Kasumi-1 (cell line): ENCODE data around the gene ALDH3A1.

ENCODE experiments used
- DNase-seq, 2 experiments: peaks; one replicate each; lab custom pipeline; 2025; lab: John Stamatoyannopoulos, UW

Gene ALDH3A1

DNA sequence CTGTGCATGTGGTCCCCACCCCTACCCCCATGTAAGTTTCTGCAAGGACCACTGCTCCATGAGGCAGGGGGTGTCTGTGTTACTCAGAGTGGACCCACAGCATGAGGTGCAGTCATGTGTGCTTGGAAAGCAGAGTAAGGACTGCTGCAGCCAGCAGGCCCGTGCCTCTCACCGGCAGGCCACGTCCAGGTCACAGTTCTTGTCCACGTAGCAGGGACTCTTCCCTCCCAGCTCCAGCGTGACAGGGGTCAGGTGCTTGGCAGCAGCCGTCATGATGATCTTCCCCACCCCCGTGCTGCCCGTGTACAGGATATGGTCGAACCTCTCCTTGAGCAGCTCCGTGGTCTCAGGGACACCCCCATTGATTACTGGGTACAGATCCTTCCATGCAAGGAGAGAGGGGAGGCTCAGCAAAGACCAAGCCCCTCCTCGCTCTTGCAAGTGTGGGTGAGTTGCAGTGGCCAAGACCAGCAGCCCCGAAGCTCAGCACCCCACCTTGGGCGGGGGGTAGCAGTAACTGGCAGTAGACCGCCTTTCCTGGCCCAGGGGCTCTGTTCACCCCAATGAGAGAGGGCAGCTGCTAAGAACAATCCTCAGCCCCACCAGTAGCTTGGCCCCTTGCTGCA lies 6.2 kb downstream of the ALDH3A1 start:
- no peak for DNase-seq

DNA sequence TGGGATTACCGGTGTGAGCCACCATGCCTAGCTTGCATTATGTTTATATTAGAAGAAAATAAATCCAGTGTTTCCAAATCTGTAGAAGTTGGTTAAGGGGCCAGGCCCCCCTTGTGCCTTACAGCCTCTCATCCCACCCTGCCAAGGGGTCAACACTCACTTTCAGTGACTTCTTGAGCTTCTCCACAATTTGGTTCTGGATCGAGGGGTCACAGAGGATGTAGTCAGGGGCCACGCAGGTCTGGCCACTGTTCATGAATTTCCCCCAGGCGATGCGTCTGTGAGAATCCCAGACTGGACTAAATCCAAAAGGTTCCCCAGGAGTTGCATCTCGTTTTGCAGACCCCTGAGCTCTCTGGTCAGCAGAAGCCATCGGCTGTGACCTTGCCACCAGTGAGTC lies 7.2 kb downstream of the ALDH3A1 start:
- no peak for DNase-seq

DNA sequence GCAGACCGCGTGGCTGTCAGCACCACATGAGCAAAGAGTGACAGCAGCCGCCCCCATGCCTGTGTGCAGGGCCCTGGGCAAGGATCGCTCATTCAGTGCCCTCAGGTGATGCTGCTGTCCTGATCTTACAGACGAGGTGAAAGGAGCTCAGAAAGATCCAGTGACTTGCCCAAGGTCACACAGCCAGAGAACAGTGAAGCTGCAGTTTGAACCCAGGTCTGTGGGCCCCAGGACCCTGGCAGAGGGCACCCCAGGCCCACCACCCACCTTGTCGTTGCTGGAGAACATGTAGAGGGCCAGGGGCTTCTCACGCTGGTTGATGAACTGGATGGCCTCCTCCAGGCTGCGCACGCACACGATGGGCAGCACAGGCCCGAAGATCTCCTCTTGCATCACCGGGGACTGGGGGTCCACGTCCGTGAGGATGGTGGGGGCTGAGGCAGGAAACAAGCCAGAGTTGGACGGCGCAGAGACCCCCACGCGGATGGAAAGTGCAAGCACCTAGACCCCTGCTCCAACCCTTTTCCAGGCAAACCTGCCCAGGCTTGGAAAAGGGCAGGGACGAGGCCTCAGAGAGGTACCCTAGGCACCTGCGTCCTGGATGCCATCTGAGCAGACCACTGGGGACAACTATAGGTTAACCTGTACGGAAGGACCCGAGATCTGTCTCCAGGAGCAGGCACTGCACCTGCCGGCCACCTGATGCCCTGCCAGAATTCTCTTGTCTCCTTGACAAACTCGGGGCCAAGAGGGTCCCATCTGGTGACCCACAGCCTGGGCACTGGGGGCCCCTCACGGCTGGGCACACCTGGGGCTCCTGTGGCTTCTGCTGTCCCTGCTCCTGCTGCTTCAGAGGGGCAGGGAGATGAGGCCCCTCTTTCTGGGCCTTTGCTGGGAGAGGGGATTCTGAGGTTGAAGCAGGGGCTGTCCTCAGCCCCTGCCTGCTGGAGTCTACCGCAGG lies 8.6 kb downstream of the ALDH3A1 start:
- no peak for DNase-seq

DNA sequence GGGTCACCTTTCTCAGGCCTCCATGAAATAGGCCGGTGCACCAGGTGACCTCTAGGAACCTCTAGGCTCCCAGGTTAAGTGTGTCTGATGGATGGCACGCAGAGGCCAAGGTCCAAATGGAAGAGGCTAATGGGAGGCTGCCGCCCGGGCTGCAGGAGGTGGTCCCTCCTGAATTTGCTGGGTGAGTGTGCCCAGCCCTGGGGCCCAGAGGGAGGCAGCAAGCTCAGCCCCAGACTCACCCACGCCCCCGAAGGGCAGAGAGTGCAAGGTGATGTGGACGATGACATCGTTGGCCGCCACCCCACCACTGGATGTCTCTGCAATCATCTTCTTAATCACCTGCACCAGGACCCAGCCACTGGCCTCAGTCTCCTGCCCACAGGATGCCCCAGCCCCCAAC lies 9.3 kb downstream of the ALDH3A1 start:
- DNase-seq: no peak

DNA sequence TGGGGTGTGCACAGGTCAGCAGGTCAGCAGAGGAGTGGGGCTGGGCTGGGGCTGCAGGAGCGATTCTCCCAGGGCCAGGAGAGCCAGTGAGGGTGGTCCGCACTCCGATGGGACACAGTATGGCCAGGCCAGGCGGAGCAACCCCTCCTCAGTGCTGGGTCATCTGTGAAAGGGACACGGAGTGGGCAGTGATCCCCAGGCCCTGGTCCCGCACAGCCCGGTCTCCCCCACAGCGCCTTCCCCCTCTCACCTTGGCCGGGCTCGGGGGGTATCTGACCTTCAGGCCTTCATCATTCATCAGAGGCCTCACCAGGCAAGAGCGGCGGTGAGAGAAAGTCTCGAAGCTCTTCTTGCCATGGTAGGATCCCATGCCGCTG lies 10.0 kb downstream of the ALDH3A1 start:
- DNase-seq: no peak

DNA sequence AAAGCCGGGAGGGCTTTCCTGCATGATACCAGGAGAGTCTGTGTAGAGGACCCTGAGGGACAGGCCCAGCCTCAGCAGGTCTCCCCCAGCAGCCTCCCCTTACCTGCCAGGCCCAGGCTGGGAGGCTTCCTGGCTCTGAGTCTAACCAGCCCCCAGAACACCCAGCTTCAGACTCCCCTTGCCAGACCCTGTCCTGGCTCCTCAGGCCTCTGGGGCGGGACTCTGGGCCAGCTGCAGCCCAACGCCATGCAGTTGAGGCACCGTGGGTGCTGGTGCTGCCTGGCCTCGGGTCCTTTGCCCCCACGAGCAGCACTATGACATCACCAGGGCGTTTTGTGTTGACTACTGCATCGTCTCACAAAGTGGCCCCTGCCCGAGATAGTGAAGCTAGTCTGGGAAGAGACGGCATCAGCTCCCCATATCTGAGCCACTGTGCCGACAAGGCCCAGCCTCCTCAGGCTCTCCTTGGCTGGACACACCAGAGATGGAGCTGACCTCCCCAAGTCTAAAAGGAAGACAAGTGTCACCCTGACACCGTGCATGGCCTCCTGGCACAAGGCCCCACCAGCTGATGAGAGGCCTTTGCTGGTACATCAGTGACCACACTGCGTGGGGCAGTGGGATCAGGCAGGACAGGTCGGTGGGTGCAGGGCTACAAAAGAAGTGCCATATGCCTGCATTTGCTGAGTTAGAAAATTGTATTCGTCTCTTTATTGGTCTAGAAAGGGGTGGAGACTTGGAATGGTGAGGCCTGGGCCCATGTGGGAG lies 10.6 kb downstream of the ALDH3A1 start:
- DNase-seq: no peak

DNA sequence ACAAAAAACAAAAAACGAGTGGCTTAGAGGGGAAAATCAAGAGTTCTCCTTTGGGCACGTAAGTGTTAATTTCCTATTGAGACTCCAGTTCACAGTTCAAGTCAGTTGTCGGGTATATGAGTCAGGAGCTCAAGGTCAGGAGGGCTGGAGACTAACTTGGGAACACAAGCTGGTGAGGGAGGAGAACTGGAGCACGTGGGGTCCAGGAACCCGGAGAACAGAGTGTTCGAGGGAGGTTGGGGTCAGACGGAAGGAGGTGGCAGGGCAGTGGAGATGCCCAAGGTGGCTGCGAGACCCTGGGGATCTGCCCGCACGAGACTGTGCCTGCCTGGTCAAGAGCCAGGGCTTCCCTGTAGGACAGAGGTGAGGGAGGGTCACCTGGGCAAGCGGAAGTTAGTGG lies 12.0 kb downstream of the ALDH3A1 start:
- DNase-seq: no peak

DNA sequence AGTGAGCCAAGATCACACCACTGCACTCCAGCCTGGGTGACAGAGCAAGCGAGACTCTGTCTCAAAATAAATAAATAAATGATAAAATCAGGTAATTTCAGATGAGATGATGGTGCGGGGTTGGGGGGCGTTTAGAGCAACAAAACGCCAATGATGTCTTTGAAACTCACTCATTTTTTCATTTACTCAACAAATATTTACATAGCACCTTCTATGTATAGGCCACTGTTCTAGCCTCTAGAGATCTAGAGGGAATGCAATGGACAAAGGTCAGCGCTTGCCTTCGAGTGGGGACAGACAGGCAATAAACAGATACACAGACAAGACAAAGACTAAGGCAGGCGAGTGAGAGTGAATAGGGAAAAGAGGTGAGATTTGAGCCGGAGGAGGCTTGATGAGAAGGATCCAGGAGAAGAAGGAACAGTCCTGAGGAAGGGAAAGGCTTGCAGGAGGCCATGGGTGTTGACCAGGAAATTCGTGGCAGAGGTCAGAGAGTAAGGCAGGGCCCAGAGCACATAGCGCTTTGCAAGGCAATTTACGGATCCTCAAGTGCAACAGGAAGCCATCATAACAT lies 14.1 kb downstream of the ALDH3A1 start:
- no peak for DNase-seq

DNA sequence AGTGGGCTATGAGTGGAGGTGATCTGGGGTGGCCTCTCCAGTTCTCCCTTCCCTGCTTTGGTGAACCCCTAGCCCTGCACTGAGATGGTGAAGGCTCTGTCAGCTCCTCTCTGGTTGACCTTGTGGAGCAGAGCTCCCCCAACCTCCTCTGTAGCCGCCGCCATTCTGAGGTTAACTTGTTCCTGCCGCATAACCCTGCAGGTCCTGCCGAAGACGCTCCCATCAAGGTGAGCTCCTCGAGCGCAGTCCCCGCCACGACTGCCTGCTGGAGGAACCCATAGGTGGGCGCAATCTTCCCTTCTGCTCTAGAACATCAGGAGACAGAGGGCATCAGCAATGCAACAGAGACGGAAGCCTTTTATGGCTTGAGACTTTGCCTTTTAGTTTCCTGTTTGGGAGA lies 16.5 kb downstream of the ALDH3A1 start:
- no peak for DNase-seq

DNA sequence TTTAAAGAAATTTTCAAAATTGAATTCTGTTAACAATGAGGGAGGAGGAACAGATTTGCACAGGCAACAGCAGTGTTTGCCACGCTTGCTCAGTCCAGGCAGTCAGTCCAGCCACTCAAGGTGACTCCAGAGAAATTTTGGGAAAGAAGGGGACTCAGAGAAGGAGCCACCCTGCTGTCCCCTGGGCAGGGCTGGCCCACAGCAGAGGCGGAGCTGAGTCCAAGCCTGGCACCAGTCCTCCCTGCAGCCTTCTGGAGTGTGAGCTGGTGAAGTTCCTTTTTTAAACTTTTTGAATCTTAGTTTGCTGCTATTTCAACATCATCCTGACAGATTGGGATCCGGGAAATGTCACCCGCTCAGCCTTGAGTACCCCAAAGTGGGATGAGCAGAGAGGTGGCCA lies 17.3 kb downstream of the ALDH3A1 start:
- no peak for DNase-seq

DNA sequence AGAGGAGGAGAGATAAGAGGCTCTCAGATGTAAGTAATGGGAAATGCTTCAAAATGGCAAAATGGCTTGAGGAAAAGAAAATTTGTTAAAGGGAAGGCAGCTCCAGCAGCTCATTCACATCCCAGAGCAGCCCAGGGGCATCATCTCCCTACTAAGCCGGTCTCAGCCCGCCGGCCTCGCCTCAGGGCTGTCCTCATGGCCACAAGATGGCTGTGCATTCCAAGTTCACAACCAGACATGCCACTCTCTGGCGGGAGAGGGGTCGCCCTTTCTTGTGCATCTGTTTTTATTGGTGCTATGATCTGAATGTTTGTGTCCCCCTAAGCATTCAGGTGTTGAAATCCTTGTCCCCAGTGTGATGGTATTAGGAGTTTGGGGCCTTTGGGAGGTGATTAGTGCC lies 18.2 kb downstream of the ALDH3A1 start:
- no peak for DNase-seq

DNA sequence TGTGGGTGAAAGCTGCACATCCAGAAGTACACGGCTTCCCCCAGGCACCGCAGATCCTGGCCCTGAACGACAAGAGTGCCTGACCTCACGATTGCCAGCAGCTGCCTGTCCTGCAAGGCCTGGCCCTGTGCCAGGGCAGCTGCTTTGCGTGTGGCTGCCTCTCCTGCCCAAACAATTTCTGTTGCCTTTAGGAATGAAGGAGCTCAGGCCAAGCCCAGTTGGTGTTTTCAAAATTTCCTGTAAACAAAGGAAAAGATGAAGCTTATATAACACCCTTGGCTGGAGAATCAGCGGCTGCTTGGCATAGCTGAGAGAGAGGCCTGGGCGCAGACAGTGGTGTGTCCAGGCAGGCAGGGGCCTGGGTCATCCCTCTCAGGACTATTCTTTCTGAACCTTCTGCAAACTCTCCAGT lies 20.0 kb downstream of the ALDH3A1 start:
- DNase-seq: no peak

DNA sequence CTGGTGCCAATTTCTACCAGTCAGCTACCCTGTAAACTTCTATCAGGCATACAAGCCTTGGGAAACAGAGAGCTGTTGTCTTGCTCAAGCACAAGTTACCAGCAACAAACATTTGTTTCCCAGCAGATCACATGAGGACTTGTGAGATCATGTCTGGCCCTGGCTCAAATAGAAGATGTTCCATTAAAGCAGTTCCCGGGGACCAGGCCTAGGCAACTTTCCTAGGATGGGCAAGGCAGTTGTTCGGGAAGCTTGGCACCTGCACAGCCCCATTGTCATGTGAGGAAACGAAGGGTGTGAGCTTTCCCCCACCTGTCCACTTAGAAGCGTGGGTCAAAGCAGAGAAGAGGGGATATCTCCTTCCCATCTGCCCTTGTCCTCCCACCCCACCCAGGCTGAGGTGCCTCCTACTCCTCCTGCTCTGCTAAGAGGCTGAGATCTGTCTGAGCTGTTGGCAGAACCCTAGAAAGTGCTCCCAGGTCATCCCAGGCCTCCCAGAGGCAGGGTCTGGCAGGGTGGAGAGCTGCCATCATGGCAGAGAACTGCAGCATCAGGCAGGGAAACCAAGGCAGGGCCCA lies 20.5 kb downstream of the ALDH3A1 start:
- no peak for DNase-seq

DNA sequence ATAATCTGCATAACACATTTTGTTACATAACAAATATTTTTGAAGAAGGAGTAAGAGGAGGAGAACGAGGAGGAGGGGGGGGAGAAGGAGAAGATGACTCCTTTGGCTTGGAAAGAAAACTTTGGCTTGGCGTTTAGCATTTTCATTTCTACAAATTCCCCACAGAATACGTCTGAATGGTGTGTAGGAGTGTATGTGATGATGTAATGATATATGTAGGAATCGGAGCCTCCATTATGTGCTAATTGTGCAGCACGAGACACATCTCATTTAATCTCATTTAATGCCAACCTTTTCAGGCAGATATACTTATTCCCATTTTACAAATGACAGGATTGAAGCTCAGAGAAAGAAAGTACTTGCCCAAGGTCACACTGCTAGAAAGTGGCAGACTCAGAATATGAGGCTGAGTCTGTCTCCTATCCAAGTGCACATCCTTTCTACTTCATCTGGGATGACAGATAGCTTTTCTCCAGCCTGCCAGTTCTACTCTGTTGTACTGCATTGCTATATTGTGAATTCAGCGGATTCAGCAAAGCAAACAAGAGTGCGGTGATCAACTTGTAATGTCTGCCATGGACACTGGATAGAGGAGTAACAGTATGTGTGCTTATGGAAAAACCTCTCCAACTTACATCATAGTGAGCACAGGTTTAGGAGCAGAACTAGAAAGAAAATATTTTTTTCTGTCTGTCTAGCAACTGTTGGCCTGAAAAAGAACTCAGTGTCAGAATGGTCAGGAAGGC lies 21.3 kb downstream of the ALDH3A1 start:
- no peak for DNase-seq

DNA sequence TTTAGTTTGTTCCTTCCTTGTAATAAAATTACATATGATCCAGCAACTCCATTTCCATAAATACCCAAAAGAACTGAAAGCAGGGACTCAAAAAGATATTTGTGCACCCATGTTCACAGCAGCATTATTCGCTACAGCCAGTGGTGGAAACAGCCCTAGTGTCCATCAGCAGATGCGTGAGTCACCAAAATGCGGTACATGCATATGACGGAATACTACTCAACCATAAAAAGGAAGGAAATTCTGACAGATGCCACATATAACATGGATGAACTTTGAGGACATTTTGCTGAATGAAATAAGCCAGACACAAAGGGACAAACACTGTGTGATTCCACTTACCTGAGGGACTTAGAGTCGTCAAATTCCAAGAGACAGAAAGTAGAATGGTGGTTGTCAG lies 22.6 kb downstream of the ALDH3A1 start:
- no peak for DNase-seq

DNA sequence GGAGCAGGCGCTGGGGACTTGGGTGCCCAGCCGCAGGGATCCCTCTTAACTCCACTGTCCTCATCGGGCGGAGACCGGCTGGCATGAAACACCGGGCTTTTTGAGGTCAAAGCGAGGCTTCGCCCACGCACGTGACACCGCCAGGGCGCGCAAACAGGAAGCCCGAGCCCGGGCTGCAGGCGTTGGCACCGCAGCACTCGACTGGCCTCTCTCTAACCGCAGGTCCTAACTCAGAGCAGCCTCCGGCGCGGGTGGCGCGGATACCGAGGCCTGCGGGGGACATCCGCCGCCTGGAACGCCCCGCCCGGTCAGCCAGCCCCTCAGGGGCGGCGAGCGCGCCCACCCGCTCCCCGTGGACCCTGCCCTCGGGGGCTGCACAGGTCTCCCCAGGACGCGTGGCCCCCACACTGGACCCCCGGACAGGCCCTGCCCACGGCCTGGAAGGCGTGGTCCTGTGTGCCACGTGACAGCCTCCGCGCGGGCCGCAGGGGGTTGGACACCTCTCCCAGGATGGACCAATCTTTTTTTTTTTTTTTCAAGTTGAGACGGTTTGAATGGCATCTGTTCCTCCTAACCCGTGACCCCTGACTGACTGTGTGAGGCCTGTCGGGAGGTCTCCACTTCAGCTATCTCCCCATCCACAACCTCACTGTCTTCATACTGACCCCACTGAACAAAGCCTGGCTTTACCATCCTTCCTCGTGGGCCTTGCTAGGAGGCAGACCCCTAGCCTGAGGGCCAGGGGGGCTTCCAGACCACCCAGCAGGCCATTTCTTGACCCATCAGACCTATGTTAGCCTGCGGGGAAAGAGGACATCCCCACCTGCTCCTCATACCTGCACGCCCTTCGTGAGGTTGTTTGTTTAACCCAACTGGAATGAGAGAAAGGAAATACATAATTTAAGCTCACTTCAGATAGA lies 23.3 kb downstream of the ALDH3A1 start:
- DNase-seq: no peak

DNA sequence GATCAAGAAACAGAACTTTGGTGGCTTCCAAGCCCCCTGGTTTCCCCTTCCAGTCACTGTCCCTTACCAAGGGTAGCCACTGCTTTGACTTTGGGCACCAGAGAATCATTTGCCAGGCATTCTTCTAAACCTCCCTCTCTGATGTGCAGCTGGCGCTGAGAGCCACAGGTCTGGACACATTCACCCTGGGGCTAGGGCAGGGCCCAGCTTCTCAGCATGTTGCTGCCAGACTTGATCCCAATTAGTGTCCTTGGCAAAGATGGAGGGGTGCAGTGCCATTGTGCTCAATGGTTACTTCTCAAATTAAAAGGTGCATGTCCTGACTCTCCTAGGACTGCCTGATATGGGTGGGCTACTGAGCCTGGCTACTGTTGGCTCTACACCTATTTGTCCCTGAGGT lies 24.1 kb downstream of the ALDH3A1 start:
- no peak for DNase-seq

DNA sequence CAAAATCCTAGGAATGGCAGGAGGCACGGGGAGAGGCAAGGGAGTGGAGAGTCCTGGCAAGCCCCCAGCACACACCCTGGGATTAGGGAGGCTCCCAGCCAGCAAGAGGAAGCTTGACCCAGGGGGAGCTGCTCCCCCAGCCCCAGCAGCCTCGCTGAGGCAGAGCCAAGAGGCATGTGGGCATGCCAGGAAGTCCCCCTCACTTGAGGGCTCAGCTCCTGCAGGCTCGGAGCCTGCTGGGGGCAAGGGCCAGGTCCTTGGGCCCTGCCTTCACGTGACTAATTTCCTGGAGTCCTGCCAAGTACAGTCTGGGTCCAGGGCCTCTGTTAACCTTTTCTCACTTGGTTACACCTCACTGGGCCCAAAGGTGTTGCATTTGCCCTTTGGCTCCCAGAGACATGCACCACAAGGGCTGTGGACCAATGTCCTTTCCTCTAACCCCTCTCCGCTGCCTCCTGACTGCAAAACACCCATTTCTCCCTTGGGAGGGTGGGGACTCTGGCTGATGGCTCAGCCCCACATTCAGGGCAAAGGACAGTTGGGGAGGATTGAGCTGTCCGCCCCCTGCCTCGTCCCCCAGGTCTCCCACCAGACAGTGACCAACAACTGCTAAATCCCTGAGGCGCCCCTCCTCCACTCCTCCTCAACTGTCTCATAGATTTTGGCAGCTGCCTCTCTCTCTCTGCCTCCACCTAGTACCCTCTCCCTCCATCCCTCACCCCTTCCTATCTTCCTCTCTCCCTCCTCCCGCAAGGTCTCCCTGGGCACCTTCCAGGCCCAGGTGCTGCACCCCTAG lies 27.3 kb downstream of the ALDH3A1 start:
- DNase-seq: no peak

DNA sequence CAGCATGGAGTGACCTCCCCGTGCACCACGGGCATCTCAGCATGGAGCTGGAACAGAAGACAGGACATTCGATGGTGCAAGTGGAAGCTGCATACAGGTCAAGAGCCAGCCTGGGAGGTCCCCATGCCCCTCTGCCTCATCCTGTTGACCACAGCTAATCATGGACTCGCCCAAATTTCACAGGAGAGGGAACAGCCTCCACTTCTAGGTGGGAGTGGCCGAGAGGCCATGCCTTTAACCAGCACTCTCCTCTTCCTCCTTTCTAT lies 28.0 kb downstream of the ALDH3A1 start:
- DNase-seq: no peak
